Measurements from ENCODE around the gene OR13F1.
"Not testable (repeated sequence)": the region's sequence is repeated elsewhere in the genome, so short reads cannot be mapped to it uniquely, and the experiment has no call there.

OR13F1 gene

GRCh38 chr9:104503963-104504362 lies at the start of gene OR13F1:
Gene OR13F1, plus strand, starts transcription at chr9:104504263. Its CDS starts 0 bp downstream, at chr9:104504263.
- no peak for DNase-seq

- DNase-seq = no peak
Measured at GRCh38 chr9:104456831-104457230, 47.2 kb upstream of the OR13F1 start.

- no peak for DNase-seq
Measured at GRCh38 chr9:104463864-104464263, 40.2 kb upstream of the OR13F1 start.

GRCh38 chr9:104468261-104468660 lies 35.8 kb upstream of the OR13F1 start:
- DNase-seq = no peak

GRCh38 chr9:104482921-104483570 lies 21.0 kb upstream of the OR13F1 start:
- no peak for DNase-seq

GRCh38 chr9:104485014-104485413 lies 19.0 kb upstream of the OR13F1 start:
- DNase-seq = no peak

GRCh38 chr9:104494808-104495207 lies 9.3 kb upstream of the OR13F1 start:
- no peak for DNase-seq

- no peak for DNase-seq
Measured at GRCh38 chr9:104503440-104503839, 623 bp upstream of the OR13F1 start.

GRCh38 chr9:104506565-104506964 lies 2.5 kb downstream of the OR13F1 start:
- no peak for DNase-seq

- DNase-seq = no peak
Measured at GRCh38 chr9:104514901-104515300, 10.8 kb downstream of the OR13F1 start.

GRCh38 chr9:104520241-104520640 lies 16.2 kb downstream of the OR13F1 start:
- not testable (repeated sequence) for DNase-seq

GRCh38 chr9:104527109-104527508 lies 23.0 kb downstream of the OR13F1 start, which contains the start of gene OR13C4:
Gene OR13C4, minus strand, starts transcription at chr9:104527209. Its CDS starts 0 bp downstream, at chr9:104527209.
- no peak for DNase-seq

- DNase-seq = no peak
Measured at GRCh38 chr9:104536756-104537155, 32.7 kb downstream of the OR13F1 start, which contains the start of gene OR13C3. Gene OR13C3, minus strand, starts transcription at chr9:104536856. Its CDS starts 133 bp downstream, at chr9:104536723.

GRCh38 chr9:104539275-104539674 lies 35.2 kb downstream of the OR13F1 start:
- no peak for DNase-seq

GRCh38 chr9:104544644-104545043 lies 40.6 kb downstream of the OR13F1 start:
- DNase-seq = no peak

GRCh38 chr9:104553261-104553660 lies 49.2 kb downstream of the OR13F1 start:
- no peak for DNase-seq

All from RPMI8226 (cell line).